CD4-positive, CD25-positive, alpha-beta regulatory T cell (primary cell): ENCODE results near the gene TRIM26. TPM values are rescaled to one million over a fixed set of nuclear protein-coding genes. Genes with fewer than 3 reads are reported as not detected.
A peak's percentile ranks its signal among the peaks of the same experiment; 100 is the strongest.

Experiments
- ATAC-seq, 2 donors: fragments of 150-1000 bp; cut with Tn5 transposase; one replicate each; pipeline ENCODE4 v1.10.0; 2021; ENCODE audit warnings: low read depth in 2 of 2, moderate number of reproducible peaks in 2 of 2, moderate library complexity in 1 of 2
- DNase-seq, 3 donors: peaks; one replicate each; pipeline versions ENCODE4 v3.0.0 to v3.0.0-alpha.2; 2012 to 2022; ENCODE audit warnings: mixed read lengths in 1 of 3
- H3K27ac ChIP-seq: one replicate; pipeline ENCODE4 v1.7.0; 2013; ENCODE audit warnings: mild to moderate bottlenecking, low read length; ENCODE audit not compliant: insufficient read depth, poor library complexity, severe bottlenecking
- H3K27me3 ChIP-seq: one replicate; pipeline ENCODE4 v1.7.0; 2013; ENCODE audit warnings: low read length; ENCODE audit not compliant: control insufficient read depth, insufficient read depth
- H3K36me3 ChIP-seq: one replicate; pipeline ENCODE4 v1.7.0; 2013; ENCODE audit warnings: mild to moderate bottlenecking, low read length, moderate library complexity; ENCODE audit not compliant: control insufficient read depth, insufficient read depth
- H3K4me1 ChIP-seq: 2 replicates; pipeline ENCODE4 v1.7.0; 2013; ENCODE audit warnings: mild to moderate bottlenecking, low read length; ENCODE audit not compliant: insufficient read depth, control insufficient read depth, poor library complexity, severe bottlenecking
- H3K4me3 ChIP-seq: one replicate; pipeline ENCODE4 v1.7.0; 2013; ENCODE audit warnings: low read depth, mild to moderate bottlenecking, low read length, moderate library complexity
- H3K9me3 ChIP-seq, 2 experiments: 1 replicate in 1 of 2; 2 replicates in 1 of 2; pipeline ENCODE4 v1.7.0; 2013; ENCODE audit warnings: low read length in 2 of 2, mild to moderate bottlenecking in 1 of 2, moderate library complexity in 1 of 2; ENCODE audit not compliant: control insufficient read depth in 2 of 2
- H3K27ac Mint-ChIP-seq, 3 donors: one replicate each; pipeline ENCODE4 v1.8.0; 2020 to 2022; ENCODE audit warnings: mild to moderate bottlenecking in 3 of 3, mixed read lengths in 3 of 3, moderate library complexity in 2 of 3
- H3K27me3 Mint-ChIP-seq: one replicate; pipeline ENCODE4 v1.8.0; 2022; ENCODE audit warnings: mild to moderate bottlenecking, mixed read lengths
- H3K36me3 Mint-ChIP-seq: one replicate; pipeline ENCODE4 v1.8.0; 2020; ENCODE audit warnings: mixed read lengths
- H3K4me1 Mint-ChIP-seq, 4 donors: one replicate each; pipeline ENCODE4 v1.8.0; 2020 to 2022; ENCODE audit warnings: mixed read lengths in 4 of 4, mild to moderate bottlenecking in 1 of 4
- H3K4me3 Mint-ChIP-seq, 4 donors: one replicate each; pipeline ENCODE4 v1.8.0; 2020 to 2022; ENCODE audit warnings: mild to moderate bottlenecking in 4 of 4, mixed read lengths in 4 of 4, moderate library complexity in 3 of 4
- H3K9me3 Mint-ChIP-seq, 7 donors: one replicate each; pipeline ENCODE4 v1.8.0; 2020 to 2022; ENCODE audit warnings: mixed read lengths in 7 of 7, mild to moderate bottlenecking in 3 of 7, moderate library complexity in 2 of 7
- polyA plus RNA-seq, 4 donors: library from polyadenylated mRNA; unstranded; fragments of 300-500 nt; fragmentation: Illumina TruSeq; gene quantifications; one replicate each; pipeline ENCODE4 v1.2.3, GENCODE V29; 2021
- total RNA-seq: library from RNA; stranded (reverse); gene quantifications from one replicate; pipeline ENCODE4 v1.2.3, GENCODE V29; 2022

The TRIM26 gene
- total and polyA plus RNA-seq, 5 donors from 2014 or later, result 43.3 to 75.1 (median 52.7) TPM

- ATAC-seq, result no peak
- Histone ChIP-seq H3K4me1 (peaks cover 2% of the 10 kb centered on the region), H3K36me3 (no peaks in the 10 kb centered on the region), H3K27me3 (peaks cover 27% of the 10 kb centered on the region), H3K4me3 (no peak within 1 kb of the TSS), H3K27ac (no peak within 1 kb of the TSS), H3K9me3 (no peaks in the 10 kb centered on the region)
- H3K4me1 Mint-ChIP-seq, result peaks cover 4 to 19% (median 7%) of the 10 kb centered on the region in 4 donors
- no peak within 1 kb of the TSS for H3K4me3 Mint-ChIP-seq
- peak within 1 kb of the TSS in 1 of 3 donors; percentile 3 for H3K27ac Mint-ChIP-seq
- DNase-seq, result no peak
- H3K27me3 Mint-ChIP-seq, result peaks cover 54% of the 10 kb centered on the region
- H3K9me3 Mint-ChIP-seq, result peaks cover 0 to 3% (median 0%) of the 10 kb centered on the region in 7 donors
- H3K36me3 Mint-ChIP-seq, result no peaks in the 10 kb centered on the region
These were observed 77.4 kb downstream of the TRIM26 start, which contains the start of gene TRIM40 for GRCh38 chr6:30135757-30136156. Gene TRIM40 (plus strand): TSS chr6:30136140. CDS start chr6:30137037, 897 bp downstream.

- Histone ChIP-seq H3K4me1 (peaks cover 4% of the 10 kb centered on the region), H3K27ac (no peak overlapping the region), H3K9me3 (no peaks in the 10 kb centered on the region), H3K4me3 (no peak overlapping the region), H3K27me3 (peaks cover 31% of the 10 kb centered on the region), H3K36me3 (no peaks in the 10 kb centered on the region)
- DNase-seq (no peak), ATAC-seq (no peak)
- Mint-ChIP-seq H3K9me3 (peaks cover 0 to 3% (median 0%) of the 10 kb centered on the region in 7 donors), H3K36me3 (no peaks in the 10 kb centered on the region), H3K27me3 (peaks cover 50% of the 10 kb centered on the region), H3K4me3 (no peak overlapping the region), H3K4me1 (peaks cover 5 to 25% (median 9%) of the 10 kb centered on the region in 4 donors), H3K27ac (no peak overlapping the region)
These were observed 78.1 kb downstream of the TRIM26 start for GRCh38 chr6:30135147-30135546.

Other genes with a start within 250 kb of the TRIM26 start
- 37.8 TPM for gene POLR1H, start 152.1 kb downstream of the TRIM26 start, total RNA-seq
- 100 to 1,000 TPM; 108 to 133 (median 122) TPM for gene POLR1H, start 152.1 kb downstream of the TRIM26 start, polyA plus RNA-seq
- gene PPP1R11, start 146.2 kb downstream of the TRIM26 start, total RNA-seq, result 59.4 TPM
- 100 to 1,000 TPM in 1 of 4 donors, 10 to 100 TPM in 3; 91.1 to 101 (median 96.0) TPM for gene PPP1R11, start 146.2 kb downstream of the TRIM26 start, polyA plus RNA-seq
- gene RNF39, start 137.6 kb downstream of the TRIM26 start, total RNA-seq, result not detected
- under 1 TPM in 2 of 4 donors, not detected in 2; 0.14 to 0.23 TPM for gene RNF39, start 137.6 kb downstream of the TRIM26 start, polyA plus RNA-seq
- gene TRIM31, start 100.3 kb downstream of the TRIM26 start, total RNA-seq, result not detected
- gene TRIM31, start 100.3 kb downstream of the TRIM26 start, polyA plus RNA-seq, result under 1 TPM in 2 of 4 donors, not detected in 2; 0.13 to 0.18 TPM
- gene TRIM40, start 77.3 kb downstream of the TRIM26 start, total RNA-seq, result 0.39 TPM
- not detected for gene TRIM40, start 77.3 kb downstream of the TRIM26 start, polyA plus RNA-seq
- not detected for gene TRIM10, start 52.2 kb downstream of the TRIM26 start, total RNA-seq
- gene TRIM10, start 52.2 kb downstream of the TRIM26 start, polyA plus RNA-seq, result not detected
- gene TRIM15, start 49.9 kb downstream of the TRIM26 start, total RNA-seq, result not detected
- not detected for gene TRIM15, start 49.9 kb downstream of the TRIM26 start, polyA plus RNA-seq
- 39.2 TPM for gene TRIM39, start 113.5 kb upstream of the TRIM26 start, total RNA-seq
- 10 to 100 TPM in 2 of 4 donors, 1 to 10 TPM in 2; 5.2 to 14.9 (median 10.6) TPM for gene TRIM39, start 113.5 kb upstream of the TRIM26 start, polyA plus RNA-seq
- 38.7 TPM for gene RPP21, start 131.8 kb upstream of the TRIM26 start, total RNA-seq
- gene RPP21, start 131.8 kb upstream of the TRIM26 start, polyA plus RNA-seq, result 100 to 1,000 TPM in 2 of 4 donors, 10 to 100 TPM in 2; 86.0 to 122 (median 100) TPM